NOMO-1 treated with dmso at 0.1 percent for 144 hours (cell line): ENCODE data around the gene RAB43.
A peak's percentile ranks its signal among the peaks of the same experiment; 100 is the strongest.
"Not testable (repeated sequence)": the region's sequence is repeated elsewhere in the genome, so short reads cannot be mapped to it uniquely, and the experiment has no call there.

Experiments used
- DNase-seq: peaks from one replicate; lab custom pipeline; 2025; ENCODE audit not compliant: unreplicated experiment; lab: John Stamatoyannopoulos, UW

Gene RAB43

GRCh38 chr3:129100274-129100673 lies 21.3 kb downstream of the RAB43 start:
- no peak for DNase-seq

- no peak for DNase-seq
Measured at GRCh38 chr3:129095285-129095684, 26.3 kb downstream of the RAB43 start.

GRCh38 chr3:129088312-129088711 lies 33.3 kb downstream of the RAB43 start:
- not testable (repeated sequence) for DNase-seq

- DNase-seq: peak; percentile 43
Measured at GRCh38 chr3:129087904-129088303, 33.7 kb downstream of the RAB43 start.

- DNase-seq: no peak
Measured at GRCh38 chr3:129087138-129087702, 34.4 kb downstream of the RAB43 start.

- DNase-seq: no peak
Measured at GRCh38 chr3:129085818-129086217, 35.8 kb downstream of the RAB43 start.

GRCh38 chr3:129085165-129085715 lies 36.4 kb downstream of the RAB43 start:
- no peak for DNase-seq

- DNase-seq: no peak
Measured at GRCh38 chr3:129084501-129084900, 37.1 kb downstream of the RAB43 start.

GRCh38 chr3:129082026-129082425 lies 39.6 kb downstream of the RAB43 start:
- DNase-seq: no peak

GRCh38 chr3:129081503-129081902 lies 40.1 kb downstream of the RAB43 start:
- no peak for DNase-seq

- no peak for DNase-seq
Measured at GRCh38 chr3:129078510-129078909, 43.1 kb downstream of the RAB43 start.

GRCh38 chr3:129077222-129077621 lies 44.4 kb downstream of the RAB43 start:
- DNase-seq: no peak

- no peak for DNase-seq
Measured at GRCh38 chr3:129070086-129070885, 51.3 kb downstream of the RAB43 start.

GRCh38 chr3:129069313-129070085 lies 52.1 kb downstream of the RAB43 start:
- not testable (repeated sequence) for DNase-seq

GRCh38 chr3:129068291-129068886 lies 53.2 kb downstream of the RAB43 start:
- DNase-seq: no peak

GRCh38 chr3:129067719-129068118 lies 53.9 kb downstream of the RAB43 start:
- DNase-seq: not testable (repeated sequence)

- no peak for DNase-seq
Measured at GRCh38 chr3:129065720-129066073, 55.9 kb downstream of the RAB43 start.

GRCh38 chr3:129065016-129065719 lies 56.4 kb downstream of the RAB43 start:
- no peak for DNase-seq

- no peak for DNase-seq
Measured at GRCh38 chr3:129063841-129064482, 57.6 kb downstream of the RAB43 start.

- DNase-seq: no peak
Measured at GRCh38 chr3:129063091-129063640, 58.4 kb downstream of the RAB43 start.
